ENCODE data around the gene NTRK3.

GRCh38 chr15:88193415-88193814, 63.1 kb downstream of the NTRK3 start:
- TF ChIP-seq GATA2 (IDR thresholded peaks at IDR 0.05; ENCODE audit: low read depth, low read length) (no peak), GATA3 (IDR thresholded peaks at IDR 0.05; ENCODE audit: low read depth, low read length) (no peak)

All from SH-SY5Y (cell line).